ENCODE measurements around the gene SEC61G. TPM values are rescaled to one million over a fixed set of nuclear protein-coding genes. Genes with fewer than 3 reads are reported as not detected.

The SEC61G gene
- polyA plus RNA-seq, 1 of the 3 experiments (the other 2 are of a cell fraction): 229 TPM

DNA sequence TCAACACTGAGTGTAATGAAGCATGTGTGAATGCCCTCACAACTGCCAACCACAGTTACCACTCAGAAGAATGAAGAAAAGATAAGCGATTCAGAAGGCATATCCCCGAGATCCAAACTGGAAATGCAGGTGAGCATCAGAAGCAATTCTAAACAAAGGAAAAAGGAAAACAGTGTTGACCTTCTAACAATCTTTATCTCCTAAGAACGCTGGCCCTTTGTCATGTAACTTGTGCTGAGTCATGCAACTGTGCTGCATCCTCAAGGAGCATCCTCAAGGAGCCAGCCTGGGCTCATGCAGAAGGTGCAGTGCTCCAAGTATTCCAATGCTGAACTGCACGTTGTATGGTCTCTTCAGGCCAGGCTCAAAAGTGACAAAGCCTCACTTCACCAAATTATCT lies 30.6 kb downstream of the SEC61G start (continued):
- TF ChIP-seq NFIC (IDR thresholded peaks at IDR 0.05; ENCODE audit: borderline replicate concordance) (no peak), ELF1 (IDR thresholded peaks at IDR 0.05) (no peak)

DNA sequence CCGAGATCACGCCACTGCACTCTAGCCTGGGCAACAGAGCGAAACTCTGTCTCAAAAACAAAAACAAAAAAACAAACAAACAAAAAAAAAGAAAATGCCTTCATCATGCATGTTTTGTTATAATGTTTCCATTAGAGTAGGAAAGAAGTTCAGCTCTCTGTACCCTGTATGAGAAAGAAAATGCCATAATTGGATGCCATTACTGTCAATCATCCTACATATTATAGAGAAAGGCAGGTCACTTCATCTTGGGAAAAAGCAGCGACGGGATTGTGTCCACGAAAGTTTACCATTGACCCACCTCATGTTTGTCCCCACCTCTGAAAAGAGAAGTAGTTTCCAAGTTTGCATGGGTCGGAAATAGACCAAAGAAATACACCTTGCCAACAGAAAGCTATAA lies 33.8 kb downstream of the SEC61G start:
- Histone ChIP-seq H3K9ac (no peak overlapping the region), H3K4me3 (ENCODE audit: low read depth in 2 of 2, low read length in 1 of 2) (no peak overlapping the region), H3K27ac (ENCODE audit: low read depth in 2 of 2, low read length in 1 of 2) (no peak overlapping the region), H3F3A (replicated peaks; ENCODE audit: insufficient read depth) (no peaks in the 10 kb centered on the region), H4K20me1 (ENCODE audit: insufficient read depth) (no peaks in the 10 kb centered on the region), H3K27me3 (ENCODE audit: insufficient read depth) (no peaks in the 10 kb centered on the region), H3K9me2 (no peaks in the 10 kb centered on the region), H3K4me2 (no peak overlapping the region), H3K36me3 (replicated peaks in 1 of 2; ENCODE audit: control insufficient read depth in 1 of 2, insufficient read depth in 2 of 2, low read length in 1 of 2) (no peaks in the 10 kb centered on the region), H3K79me2 (ENCODE audit: insufficient read depth) (no peaks in the 10 kb centered on the region), H3K4me1 (ENCODE audit: control insufficient read depth in 1 of 2, insufficient read depth in 2 of 2, low read depth in 1 of 2, low read length in 1 of 2) (no peaks in the 10 kb centered on the region), H2AFZ (ENCODE audit: low read depth) (no peak overlapping the region), H3K9me3 (no peaks in the 10 kb centered on the region)
- DNase-seq: no peak
- 56% methylated on average over 7 of the region's 7 CpGs for WGBS (ENCODE audit: low lambda C conversion rate)
- CTCF ChIA-PET: no interaction called here
- POLR2A ChIA-PET: no interaction called here
- TF ChIP-seq NFIC (IDR thresholded peaks at IDR 0.05; ENCODE audit: borderline replicate concordance) (no peak), SIN3A (IDR thresholded peaks at IDR 0.05; ENCODE audit: borderline replicate concordance, low read depth, low read length) (no peak), CHD2 (IDR thresholded peaks at IDR 0.05; ENCODE audit: low read length, partially characterized antibody) (no peak), FOSL2 (IDR thresholded peaks at IDR 0.05; ENCODE audit: borderline replicate concordance, low read depth) (no peak), RCOR1 (IDR thresholded peaks at IDR 0.05; ENCODE audit: low read length) (no peak), FOXJ3 (CRISPR knock-in tag; IDR thresholded peaks at IDR 0.05) (no peak), GATA2 (CRISPR knock-in tag; IDR thresholded peaks at IDR 0.05) (no peak), FOXM1 (IDR thresholded peaks at IDR 0.05; ENCODE audit: low read depth) (no peak), TAF1 (IDR thresholded peaks at IDR 0.05; ENCODE audit: borderline replicate concordance, low read depth, low read length) (no peak), MEF2A (IDR thresholded peaks at IDR 0.05; ENCODE audit: borderline replicate concordance, low read depth) (no peak), MXI1 (IDR thresholded peaks at IDR 0.05; ENCODE audit: low read depth, low read length) (no peak), USF2 (IDR thresholded peaks at IDR 0.05; ENCODE audit: borderline replicate concordance, low read depth, low read length) (no peak)
- TF ChIP-seq, protein P1, sequence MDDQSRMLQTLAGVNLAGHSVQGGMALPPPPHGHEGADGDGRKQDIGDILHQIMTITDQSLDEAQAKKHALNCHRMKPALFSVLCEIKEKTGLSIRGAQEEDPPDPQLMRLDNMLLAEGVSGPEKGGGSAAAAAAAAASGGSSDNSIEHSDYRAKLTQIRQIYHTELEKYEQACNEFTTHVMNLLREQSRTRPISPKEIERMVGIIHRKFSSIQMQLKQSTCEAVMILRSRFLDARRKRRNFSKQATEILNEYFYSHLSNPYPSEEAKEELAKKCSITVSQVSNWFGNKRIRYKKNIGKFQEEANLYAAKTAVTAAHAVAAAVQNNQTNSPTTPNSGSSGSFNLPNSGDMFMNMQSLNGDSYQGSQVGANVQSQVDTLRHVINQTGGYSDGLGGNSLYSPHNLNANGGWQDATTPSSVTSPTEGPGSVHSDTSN (IDR thresholded peaks at IDR 0.05): no peak

DNA sequence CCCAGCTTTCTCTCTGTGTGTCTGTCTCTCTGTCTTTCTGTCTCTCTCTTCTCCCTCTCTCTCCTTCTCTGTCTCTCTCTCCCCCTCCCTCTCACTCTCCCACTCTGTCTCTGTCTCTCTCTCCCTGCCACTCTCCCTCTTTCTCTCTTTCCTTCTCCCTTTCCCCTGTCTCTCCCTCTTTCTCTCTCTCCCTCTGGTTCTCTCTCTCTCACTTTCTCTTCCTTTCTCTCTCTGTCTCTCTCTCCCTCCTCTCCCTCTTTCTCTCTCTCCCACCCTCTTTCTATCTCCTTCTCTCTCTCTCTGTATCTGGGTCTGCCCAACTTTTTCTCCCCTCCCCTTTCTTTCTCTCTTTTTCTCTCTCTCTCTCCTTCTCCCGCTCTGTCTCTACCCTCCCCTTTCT lies 36.5 kb downstream of the SEC61G start:
- no peaks in the 10 kb centered on the region for H3K9me3 ChIP-seq
- H3K4me1 ChIP-seq (ENCODE audit: control insufficient read depth in 1 of 2, insufficient read depth in 2 of 2, low read depth in 1 of 2, low read length in 1 of 2): no peaks in the 10 kb centered on the region
- no peak overlapping the region for H3K4me3 ChIP-seq (ENCODE audit: low read depth in 2 of 2, low read length in 1 of 2)
- H3K4me2 ChIP-seq: no peak overlapping the region
- H3K27ac ChIP-seq (ENCODE audit: low read depth in 2 of 2, low read length in 1 of 2): no peak overlapping the region
- no peak for DNase-seq
- H3K79me2 ChIP-seq (ENCODE audit: insufficient read depth): no peaks in the 10 kb centered on the region
- no peaks in the 10 kb centered on the region for H3F3A ChIP-seq (replicated peaks; ENCODE audit: insufficient read depth)
- POLR2A ChIA-PET: no interaction called here
- no peaks in the 10 kb centered on the region for H3K9me2 ChIP-seq
- 51% methylated on average over 1 of the region's 1 CpG for WGBS (ENCODE audit: low lambda C conversion rate)
- H4K20me1 ChIP-seq (ENCODE audit: insufficient read depth): no peaks in the 10 kb centered on the region
- H3K9ac ChIP-seq: no peak overlapping the region
- H3K36me3 ChIP-seq (replicated peaks in 1 of 2; ENCODE audit: control insufficient read depth in 1 of 2, insufficient read depth in 2 of 2, low read length in 1 of 2): no peaks in the 10 kb centered on the region
- CTCF ChIA-PET: no interaction called here
- no peaks in the 10 kb centered on the region for H3K27me3 ChIP-seq (ENCODE audit: insufficient read depth)
- no peak overlapping the region for H2AFZ ChIP-seq (ENCODE audit: low read depth)
- TF ChIP-seq, protein P1 (IDR thresholded peaks at IDR 0.05): no peak
- TF ChIP-seq SIN3A (IDR thresholded peaks at IDR 0.05; ENCODE audit: borderline replicate concordance, low read depth, low read length) (no peak), RCOR1 (IDR thresholded peaks at IDR 0.05; ENCODE audit: low read length) (no peak), EP300 (IDR thresholded peaks at IDR 0.05; ENCODE audit: borderline replicate concordance in 1 of 2, low read depth in 1 of 2, low read length in 1 of 2) (no peak), USF2 (IDR thresholded peaks at IDR 0.05; ENCODE audit: borderline replicate concordance, low read depth, low read length) (no peak), CTCF (IDR thresholded peaks at IDR 0.05) (no peak), TCF12 (IDR thresholded peaks at IDR 0.05) (no peak), POLR2AphosphoS5 (IDR thresholded peaks at IDR 0.05; ENCODE audit: low read depth, low read length) (no peak), IRF3 (IDR thresholded peaks at IDR 0.05; ENCODE audit: low read depth, low read length) (no peak), FOXJ3 (CRISPR knock-in tag; IDR thresholded peaks at IDR 0.05) (no peak), CHD2 (IDR thresholded peaks at IDR 0.05; ENCODE audit: low read length, partially characterized antibody) (no peak), FOSL2 (IDR thresholded peaks at IDR 0.05; ENCODE audit: borderline replicate concordance, low read depth) (no peak)
